ENCODE data around the gene GAS2L3.

GAS2L3 gene

DNA sequence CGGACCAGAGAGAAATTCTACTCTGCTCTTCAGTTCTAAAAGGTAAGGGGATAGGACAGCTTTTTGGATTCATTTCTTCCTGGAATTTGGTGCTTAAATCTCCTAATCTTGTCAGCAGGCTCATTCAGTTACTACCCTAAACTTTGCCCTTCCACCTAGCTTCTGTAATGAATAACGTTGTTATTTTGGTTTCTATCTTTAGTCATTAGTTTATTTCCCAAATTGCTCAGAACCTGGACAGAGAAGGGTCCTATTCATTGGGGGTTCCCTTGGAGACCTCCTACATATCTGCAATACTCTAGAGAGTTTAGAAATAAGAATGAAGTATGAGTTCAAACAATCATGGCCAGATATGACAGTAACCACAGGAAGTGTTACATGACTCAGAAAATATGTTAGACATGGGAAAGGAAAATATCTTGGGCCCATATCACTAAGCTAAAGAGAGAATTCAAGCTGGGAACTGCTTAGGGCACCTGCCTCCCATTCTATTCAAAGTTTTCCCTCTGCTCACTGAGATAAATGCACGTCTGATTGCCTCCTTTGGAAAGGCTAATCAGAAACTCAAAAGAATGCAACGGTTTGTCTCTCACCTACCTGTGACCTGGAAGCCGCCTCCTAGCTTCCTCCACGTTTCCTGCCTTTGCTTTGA lies 87.9 kb downstream of the GAS2L3 start:
- no peak for DNase-seq (ENCODE audit: low read depth, low spot score)

DNA sequence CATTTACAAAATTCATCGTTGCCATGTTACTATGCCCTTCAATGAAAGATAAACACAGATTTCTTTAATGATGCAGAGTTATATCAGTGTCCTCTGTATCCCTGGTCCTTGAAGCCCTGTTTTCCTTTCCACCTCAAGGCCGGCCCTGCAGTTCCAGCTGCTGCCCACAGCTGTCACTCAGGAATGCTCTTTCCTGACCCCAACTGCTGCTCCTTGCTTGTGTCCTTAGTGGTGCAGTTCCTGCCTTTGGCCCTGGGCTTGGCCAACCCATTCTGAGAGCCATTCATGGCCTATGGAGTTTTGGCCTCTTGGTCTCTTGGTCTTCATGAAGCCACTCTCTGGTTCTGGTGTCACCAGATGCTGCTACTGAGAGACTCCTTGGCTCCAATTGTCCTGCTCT lies 93.1 kb downstream of the GAS2L3 start:
- no peak for DNase-seq (ENCODE audit: low read depth, low spot score)

DNA sequence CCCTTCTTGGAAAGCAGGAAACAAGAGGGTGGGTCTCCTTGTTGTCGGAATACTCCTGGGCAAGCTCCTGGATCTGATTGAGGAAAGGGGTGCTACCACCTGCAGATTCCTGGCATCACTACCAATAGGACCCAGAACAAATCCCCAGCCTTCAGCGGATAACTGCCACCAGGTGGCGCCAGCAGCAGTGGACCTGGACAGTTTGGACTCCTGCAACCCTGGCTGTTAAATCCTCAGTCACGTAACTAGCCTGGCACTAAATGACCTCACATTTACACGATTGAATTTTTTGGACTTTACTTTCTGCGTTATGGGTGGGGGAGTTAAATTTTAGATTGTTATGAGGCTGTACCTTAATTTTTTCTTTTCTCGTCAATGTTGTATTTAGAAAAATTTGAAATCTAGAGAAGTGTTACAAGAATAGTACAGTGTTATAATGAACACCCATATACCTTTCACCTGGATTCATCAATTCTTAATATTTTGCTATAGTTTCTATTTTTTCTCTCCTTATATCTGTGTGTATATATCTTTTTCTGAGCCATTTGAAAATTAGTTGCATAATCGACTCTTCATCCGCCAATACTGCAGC lies 95.6 kb downstream of the GAS2L3 start:
- no peak for DNase-seq (ENCODE audit: low read depth, low spot score)

DNA sequence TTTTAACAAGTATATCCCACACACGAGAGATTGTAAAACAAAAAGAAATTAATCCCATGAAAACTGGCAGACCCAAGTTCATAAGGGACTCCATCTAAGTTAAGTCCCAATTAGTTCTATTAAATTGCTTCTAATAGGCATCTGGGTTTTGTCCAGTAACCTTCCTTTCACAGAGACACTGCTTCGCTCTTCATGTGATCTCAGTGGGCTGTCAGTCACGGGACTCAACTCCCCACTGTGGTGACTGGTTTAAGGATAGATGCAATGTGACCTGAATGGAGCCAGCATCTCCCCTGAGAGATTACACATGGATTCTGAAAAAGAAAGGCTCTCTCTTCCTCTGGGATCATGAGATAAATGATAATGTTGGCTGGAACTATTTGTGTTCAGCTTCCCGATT lies 96.4 kb downstream of the GAS2L3 start:
- DNase-seq (ENCODE audit: low read depth, low spot score), result no peak

DNA sequence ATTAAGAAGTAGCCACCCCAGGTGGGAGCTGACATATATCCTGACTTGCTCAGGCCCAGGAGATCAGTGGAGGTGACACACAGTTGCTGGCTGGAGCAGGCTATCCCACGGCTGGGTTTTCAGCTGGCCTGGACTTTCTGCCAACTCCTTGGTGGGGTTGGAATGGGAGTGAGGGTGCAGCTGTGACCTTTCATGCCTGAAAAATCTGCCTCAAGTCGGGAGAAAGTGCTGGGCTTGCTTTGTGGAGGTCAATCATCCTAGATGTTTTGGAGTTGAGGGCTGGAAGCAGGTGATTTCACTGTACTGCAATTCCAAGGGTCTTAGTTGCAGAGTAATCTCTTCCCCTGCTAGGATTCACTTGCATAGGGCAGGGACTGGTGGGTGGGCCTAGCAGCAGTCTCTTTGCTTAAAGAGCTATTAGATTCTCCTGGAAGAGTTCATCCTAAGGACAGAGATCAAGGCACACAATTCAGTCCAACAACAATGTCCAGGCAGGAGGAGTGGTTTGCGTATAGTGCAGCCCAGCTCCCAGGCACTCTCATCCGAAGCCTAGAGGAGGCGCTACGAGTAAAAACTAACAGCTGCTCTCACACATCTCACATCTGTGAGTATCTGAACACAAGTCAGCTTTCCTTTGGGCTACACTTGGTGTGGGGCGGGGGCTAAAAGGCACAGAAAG lies 98.1 kb downstream of the GAS2L3 start:
- no peak for DNase-seq (ENCODE audit: low read depth, low spot score)

DNA sequence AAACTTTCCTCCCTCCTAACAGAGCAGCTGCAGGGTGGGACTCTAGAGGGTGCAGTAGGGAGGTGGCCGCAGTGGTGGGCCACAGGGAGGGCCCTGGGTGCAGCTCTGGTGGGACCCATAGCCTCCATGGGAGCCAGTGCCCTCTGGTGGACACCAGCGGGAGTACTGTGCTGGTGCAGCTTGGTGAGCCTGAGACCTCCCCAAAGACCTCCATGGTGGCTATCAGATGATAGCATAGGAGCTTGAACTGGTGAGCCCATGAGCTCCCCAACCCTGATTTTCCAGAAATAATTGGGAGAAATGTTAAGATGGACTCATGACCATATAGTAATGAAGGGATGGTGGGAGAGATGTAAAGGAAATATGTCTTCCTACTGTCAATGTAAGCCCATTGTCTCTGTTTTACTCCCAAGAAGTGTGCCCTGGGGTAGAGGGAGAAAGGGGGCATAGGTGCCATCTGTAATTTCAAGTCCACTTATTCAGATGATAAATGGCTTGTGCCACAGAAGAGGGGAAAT lies 98.7 kb downstream of the GAS2L3 start:
- DNase-seq (ENCODE audit: low read depth, low spot score), result no peak

DNA sequence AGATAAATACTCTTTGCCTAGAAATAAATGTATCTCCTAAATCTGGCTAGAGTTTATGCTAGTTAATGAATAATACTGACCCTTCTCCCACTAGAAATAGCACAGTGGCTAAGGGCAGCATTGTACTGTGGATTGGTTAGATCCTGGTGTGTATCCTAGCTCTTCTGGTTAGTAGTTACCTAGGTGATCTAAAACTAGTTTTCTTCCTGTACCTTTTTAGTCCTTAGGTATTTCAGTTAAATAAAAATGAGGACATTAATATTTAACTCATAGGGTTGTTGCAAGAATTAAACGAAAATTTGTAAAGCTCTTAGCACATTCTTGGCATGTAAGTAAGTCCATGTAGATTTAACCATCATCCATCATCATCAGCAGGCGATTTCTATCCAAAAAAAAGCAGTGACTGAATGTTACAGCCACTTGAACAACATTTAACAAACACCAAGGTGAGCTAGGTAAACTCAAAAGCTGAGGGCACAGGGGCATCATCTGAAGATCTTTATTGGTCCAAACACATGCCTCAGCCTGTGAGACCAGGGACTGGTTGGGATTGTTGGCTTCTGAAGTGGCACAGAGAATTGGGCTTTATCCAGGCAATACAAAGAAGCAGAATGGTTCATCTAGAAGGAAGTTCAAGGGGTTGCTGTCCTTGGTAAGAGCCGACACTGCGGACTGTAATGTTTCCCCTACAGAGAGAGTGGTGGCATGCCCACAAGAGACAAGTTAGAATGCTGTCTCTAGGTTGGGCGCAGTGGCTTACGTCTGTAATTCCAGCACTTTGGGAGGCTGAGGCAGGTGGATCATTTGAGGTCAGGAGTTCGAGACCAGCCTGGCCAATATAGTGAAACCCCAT lies 100.8 kb downstream of the GAS2L3 start:
- DNase-seq (ENCODE audit: low read depth, low spot score), result no peak
